ENCODE results near the gene ZBTB39.

Gene ZBTB39

GRCh38 chr12:56951582-56952339, 54.6 kb downstream of the ZBTB39 start:
- Histone ChIP-seq H2AFZ (ENCODE audit: low read depth, low read length, severe bottlenecking) (no peak overlapping the region), H3K4me2 (ENCODE audit: low read depth, low read length, poor library complexity, severe bottlenecking) (no peak overlapping the region), H4K20me1 (ENCODE audit: low read depth, low read length) (no peaks in the 10 kb centered on the region), H3K9me2 (replicated peaks; ENCODE audit: insufficient read depth, low read length) (no peaks in the 10 kb centered on the region), H3K79me2 (ENCODE audit: insufficient read depth, low read length) (no peaks in the 10 kb centered on the region), H3K9me3 (ENCODE audit: insufficient read depth, low read length) (no peaks in the 10 kb centered on the region), H3K27me3 (ENCODE audit: low read length) (no peaks in the 10 kb centered on the region), H3K4me3 (ENCODE audit: insufficient read depth, low read length, poor library complexity, severe bottlenecking) (no peak overlapping the region), H3K36me3 (ENCODE audit: low read length) (no peaks in the 10 kb centered on the region), H3F3A (ENCODE audit: insufficient read depth) (no peaks in the 10 kb centered on the region), H3K9ac (ENCODE audit: low read length) (no peak overlapping the region), H3K27ac (ENCODE audit: low read depth, low read length) (no peak overlapping the region)
- TF ChIP-seq, protein P1, sequence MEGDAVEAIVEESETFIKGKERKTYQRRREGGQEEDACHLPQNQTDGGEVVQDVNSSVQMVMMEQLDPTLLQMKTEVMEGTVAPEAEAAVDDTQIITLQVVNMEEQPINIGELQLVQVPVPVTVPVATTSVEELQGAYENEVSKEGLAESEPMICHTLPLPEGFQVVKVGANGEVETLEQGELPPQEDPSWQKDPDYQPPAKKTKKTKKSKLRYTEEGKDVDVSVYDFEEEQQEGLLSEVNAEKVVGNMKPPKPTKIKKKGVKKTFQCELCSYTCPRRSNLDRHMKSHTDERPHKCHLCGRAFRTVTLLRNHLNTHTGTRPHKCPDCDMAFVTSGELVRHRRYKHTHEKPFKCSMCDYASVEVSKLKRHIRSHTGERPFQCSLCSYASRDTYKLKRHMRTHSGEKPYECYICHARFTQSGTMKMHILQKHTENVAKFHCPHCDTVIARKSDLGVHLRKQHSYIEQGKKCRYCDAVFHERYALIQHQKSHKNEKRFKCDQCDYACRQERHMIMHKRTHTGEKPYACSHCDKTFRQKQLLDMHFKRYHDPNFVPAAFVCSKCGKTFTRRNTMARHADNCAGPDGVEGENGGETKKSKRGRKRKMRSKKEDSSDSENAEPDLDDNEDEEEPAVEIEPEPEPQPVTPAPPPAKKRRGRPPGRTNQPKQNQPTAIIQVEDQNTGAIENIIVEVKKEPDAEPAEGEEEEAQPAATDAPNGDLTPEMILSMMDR (IDR thresholded peaks at IDR 0.05; ENCODE audit: insufficient read depth, low read length, poor library complexity, severe bottlenecking) = no peak
- no peak for TF ChIP-seq EZH2phosphoT487 (conservative IDR thresholded peaks at IDR 0.05; ENCODE audit: low read length)

DNA sequence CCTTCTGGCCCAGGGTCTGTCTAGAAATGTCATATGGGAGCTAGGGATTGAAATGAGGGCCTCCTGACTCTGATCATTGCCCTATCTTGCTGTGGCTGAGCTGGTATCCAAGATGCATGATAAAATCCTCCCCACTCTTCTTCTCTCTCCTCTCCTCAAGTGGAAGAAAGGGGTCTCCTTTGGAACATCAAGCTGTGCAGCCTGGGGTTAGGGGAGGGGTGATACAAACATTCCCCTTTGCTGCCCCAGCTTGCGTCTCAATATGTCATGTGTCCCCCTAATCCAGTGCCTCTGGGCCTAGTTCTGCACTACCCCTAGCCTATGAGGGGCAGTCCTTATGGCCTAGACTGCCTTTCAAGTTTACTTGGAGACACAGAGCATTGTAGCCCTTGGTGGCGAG, 57.5 kb downstream of the ZBTB39 start:
- Histone ChIP-seq H3K27ac (ENCODE audit: low read depth, low read length) (no peak overlapping the region), H3K4me3 (ENCODE audit: insufficient read depth, low read length, poor library complexity, severe bottlenecking) (no peak overlapping the region), H3K4me2 (ENCODE audit: low read depth, low read length, poor library complexity, severe bottlenecking) (no peak overlapping the region), H3K9me3 (ENCODE audit: insufficient read depth, low read length) (no peaks in the 10 kb centered on the region), H3F3A (ENCODE audit: insufficient read depth) (no peaks in the 10 kb centered on the region), H2AFZ (ENCODE audit: low read depth, low read length, severe bottlenecking) (no peak overlapping the region), H3K27me3 (ENCODE audit: low read length) (no peaks in the 10 kb centered on the region), H3K9me2 (replicated peaks; ENCODE audit: insufficient read depth, low read length) (no peaks in the 10 kb centered on the region), H3K9ac (ENCODE audit: low read length) (no peak overlapping the region), H3K79me2 (ENCODE audit: insufficient read depth, low read length) (no peaks in the 10 kb centered on the region), H4K20me1 (ENCODE audit: low read depth, low read length) (no peaks in the 10 kb centered on the region), H3K36me3 (ENCODE audit: low read length) (no peaks in the 10 kb centered on the region)
- no peak for TF ChIP-seq EZH2phosphoT487 (conservative IDR thresholded peaks at IDR 0.05; ENCODE audit: low read length)
- TF ChIP-seq, protein P1 (IDR thresholded peaks at IDR 0.05; ENCODE audit: insufficient read depth, low read length, poor library complexity, severe bottlenecking) = no peak
